ENCODE data around the gene PCBD2.
"Not testable (repeated sequence)": the region's sequence is repeated elsewhere in the genome, so short reads cannot be mapped to it uniquely, and the experiment has no call there.

The PCBD2 gene

GRCh38 chr5:134904610-134905245 lies at the start of gene PCBD2:
Gene PCBD2, plus strand, starts transcription at chr5:134905131. Its CDS starts 9 bp downstream, at chr5:134905140.
- DNase-seq (ENCODE audit: low read depth), result peak; percentile 77

DNA sequence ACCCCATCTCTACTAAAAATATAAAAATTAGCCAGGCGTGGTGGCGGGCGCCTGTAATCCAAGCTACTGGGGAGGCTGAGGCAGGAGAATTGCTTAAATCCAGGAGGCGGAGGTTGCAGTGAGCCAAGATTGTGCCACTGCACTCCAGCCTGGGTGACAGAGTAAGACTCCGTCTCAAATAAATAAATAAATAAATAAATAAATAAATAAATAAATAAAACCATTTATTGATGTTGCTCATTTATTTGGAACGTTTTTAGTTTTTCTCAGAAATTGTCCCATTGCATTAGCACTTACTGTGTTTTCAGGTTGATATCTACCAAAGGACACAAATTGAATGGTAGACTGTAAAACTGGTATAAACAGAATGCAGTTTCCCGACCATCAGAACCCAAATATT lies 48.5 kb upstream of the PCBD2 start:
- DNase-seq (ENCODE audit: low read depth), result not testable (repeated sequence)

- no peak for DNase-seq (ENCODE audit: low read depth)
Observed at GRCh38 chr5:134857401-134857800, 47.5 kb upstream of the PCBD2 start.

DNA sequence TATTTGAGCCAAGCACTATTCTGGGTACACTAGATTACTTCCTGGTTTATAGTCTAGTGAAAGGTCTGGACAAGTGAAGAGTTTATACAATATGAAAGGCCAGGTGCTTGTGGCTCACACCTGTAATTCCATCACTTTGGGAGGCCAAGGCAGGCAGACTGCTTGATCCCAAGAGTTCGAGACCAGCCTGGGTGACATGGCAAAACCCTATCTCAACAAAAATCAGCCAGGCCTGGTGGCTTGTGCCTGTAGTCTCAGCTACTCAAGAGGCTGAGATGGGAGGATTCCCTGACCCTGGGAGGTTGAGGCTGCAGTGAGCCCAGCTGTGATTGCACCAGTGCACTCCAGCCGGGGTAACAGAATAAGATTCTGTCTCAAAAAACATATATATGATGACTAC lies 40.2 kb upstream of the PCBD2 start:
- no peak for DNase-seq (ENCODE audit: low read depth)

DNA sequence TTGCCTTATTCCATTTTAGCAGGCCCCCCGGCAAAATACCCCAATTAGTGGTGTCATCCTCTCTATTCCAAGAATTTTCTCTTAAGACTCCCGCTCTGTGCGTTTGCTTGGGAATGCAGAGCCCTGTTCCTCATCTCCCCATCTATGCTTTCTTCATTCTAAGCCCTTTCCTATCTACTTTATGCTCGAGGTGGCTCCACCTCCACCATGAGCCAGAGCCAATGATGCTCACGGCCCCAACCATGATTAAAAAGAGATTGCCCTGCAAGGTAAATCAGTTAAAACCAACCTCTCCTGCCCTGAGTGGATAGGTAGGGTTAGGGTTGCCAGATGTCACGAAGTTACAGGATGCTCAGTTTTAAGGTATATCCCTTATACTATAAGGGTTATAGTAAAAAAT lies 31.4 kb upstream of the PCBD2 start:
- DNase-seq (ENCODE audit: low read depth), result no peak

DNA sequence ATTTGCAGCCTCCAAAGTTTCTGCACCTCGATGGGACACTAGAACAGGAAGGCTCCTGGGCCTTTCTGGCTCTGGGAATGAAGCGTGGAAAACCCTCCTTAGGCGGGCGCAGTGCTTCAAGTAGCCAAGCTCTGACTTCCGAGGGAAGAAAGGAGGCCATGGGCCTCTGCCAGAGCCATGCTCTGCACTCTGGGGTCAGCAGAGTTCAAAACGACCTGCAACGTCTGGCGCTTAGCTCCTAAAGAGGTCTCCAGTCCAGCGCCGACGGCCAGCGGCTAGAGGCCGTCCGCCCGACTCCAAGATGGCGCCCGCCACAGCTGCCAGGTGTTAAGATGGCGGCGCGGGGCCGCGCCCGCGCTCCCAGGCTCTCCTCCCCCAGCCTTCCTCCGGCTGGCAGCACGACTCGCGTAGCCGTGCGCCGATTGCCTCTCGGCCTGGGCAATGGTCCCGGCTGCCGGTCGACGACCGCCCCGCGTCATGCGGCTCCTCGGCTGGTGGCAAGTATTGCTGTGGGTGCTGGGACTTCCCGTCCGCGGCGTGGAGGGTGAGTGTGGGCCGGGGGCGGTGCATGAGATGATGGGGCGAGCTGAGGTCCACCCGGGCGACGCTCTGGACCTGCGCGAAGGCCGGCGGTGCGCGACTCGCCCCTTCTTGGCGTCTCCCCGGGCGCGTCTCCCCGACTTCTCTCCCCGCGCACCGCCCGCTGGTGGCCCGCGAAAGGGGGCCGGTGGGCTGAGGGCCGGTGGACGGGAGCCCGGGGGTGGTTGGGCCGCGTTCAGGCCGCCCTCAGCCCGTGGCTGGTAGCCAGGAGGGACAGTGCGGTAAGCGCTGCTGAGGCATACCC lies 30.7 kb upstream of the PCBD2 start, which contains the start of gene TXNDC15:
TSS of gene TXNDC15 (plus strand) at position 385 of the 844 bp plus-strand sequence. CDS start at position 442, 57 bp downstream.
- DNase-seq (ENCODE audit: low read depth), result peak; percentile 74

- DNase-seq (ENCODE audit: low read depth), result peak; percentile 76
Observed at GRCh38 chr5:134874831-134875655, 29.9 kb upstream of the PCBD2 start.

DNA sequence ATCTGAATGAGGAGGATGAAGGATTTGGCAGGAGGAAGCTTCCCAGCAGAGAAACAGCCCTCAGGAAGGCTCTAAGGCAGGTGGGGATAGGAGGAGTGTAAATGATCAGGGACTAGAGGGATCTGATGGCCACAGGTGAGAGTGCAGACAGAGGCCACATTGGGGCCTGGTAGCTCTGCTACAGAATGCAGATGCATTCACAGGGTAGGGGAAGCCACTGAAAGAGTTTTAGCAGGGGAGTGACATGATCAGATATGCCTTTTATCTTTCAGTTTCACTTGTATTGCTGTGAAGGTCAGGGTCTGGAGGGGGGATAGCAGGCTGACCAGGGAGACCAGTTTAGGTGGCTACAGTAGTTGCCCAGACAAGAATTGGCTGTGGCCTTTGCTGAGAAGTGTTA lies 27.8 kb upstream of the PCBD2 start:
- no peak for DNase-seq (ENCODE audit: low read depth)

GRCh38 chr5:134878403-134878802 lies 26.5 kb upstream of the PCBD2 start:
- DNase-seq (ENCODE audit: low read depth), result no peak

GRCh38 chr5:134879456-134879855 lies 25.5 kb upstream of the PCBD2 start:
- DNase-seq (ENCODE audit: low read depth), result no peak

DNA sequence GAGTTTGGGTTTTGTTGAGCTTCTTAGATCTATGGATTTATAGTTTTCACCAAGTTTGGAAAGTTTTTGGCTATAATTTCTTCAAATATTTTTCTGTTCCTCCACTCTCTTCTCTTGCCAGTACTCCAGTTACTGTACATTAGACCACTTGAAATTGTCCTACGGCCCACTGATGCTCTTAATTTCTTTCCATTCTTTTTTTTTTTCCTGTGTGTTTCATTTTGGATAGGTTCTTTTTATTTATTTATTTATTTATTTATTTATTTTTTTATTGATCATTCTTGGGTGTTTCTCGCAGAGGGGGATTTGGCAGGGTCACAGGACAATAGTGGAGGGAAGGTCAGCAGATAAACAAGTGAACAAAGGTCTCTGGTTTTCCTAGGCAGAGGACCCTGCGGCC lies 24.0 kb upstream of the PCBD2 start:
- DNase-seq (ENCODE audit: low read depth), result not testable (repeated sequence)

DNA sequence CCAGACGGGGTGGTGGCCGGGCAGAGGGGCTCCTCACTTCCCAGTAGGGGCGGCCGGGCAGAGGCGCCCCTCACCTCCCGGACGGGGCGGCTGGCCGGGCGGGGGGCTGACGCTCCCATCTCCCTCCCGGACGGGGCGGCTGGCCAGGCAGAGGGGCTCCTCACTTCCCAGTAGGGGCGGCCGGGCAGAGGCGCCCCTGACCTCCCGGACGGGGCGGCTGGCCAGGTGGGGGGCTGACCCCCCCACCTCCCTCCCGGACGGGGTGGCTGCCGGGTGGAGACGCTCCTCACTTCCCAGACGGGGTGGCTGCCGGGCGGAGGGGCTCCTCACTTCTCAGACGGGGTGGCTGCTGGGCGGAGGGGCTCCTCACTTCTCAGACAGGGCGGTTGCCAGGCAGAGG lies 23.2 kb upstream of the PCBD2 start:
- not testable (repeated sequence) for DNase-seq (ENCODE audit: low read depth)

GRCh38 chr5:134887593-134888159 lies 17.3 kb upstream of the PCBD2 start:
- DNase-seq (ENCODE audit: low read depth), result no peak

DNA sequence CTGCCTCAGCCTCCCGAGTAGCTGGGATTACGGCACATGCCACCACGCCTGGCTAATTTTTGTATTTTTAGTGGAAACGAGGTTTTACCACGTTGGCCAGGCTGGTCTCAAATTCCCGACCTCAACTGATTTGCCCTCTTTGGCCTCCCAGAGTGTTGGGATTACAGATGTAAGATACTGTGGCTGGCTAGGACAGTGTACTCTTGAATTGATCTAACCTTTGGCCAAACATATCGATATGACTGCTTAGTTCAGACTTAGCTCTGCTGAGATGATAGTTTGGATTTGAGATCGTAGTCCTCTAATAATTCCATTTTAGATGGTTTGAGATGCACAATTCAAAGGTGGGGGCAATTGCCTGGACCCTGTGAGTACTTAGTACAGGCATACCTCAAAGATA lies 15.6 kb upstream of the PCBD2 start:
- no peak for DNase-seq (ENCODE audit: low read depth)

GRCh38 chr5:134891473-134891872 lies 13.5 kb upstream of the PCBD2 start:
- no peak for DNase-seq (ENCODE audit: low read depth)

DNA sequence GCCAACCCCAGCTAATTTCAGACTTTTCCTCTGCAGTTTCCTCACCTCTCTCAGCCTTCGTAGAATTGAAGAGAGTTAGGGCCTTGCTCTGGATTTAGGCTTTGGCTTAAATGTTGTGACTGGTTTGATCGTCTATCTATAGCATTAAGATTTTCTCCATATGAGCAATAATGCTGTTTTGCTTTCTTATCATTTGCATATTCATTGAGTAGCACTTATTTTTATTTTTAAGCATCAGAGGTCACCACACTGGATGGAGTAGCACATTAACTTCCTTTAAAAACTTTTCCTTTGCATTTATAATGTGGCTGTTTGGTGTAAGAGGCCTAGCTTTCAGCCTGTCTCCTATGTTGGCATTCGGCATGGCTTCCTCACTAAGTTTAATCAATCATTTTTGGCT lies 12.6 kb upstream of the PCBD2 start:
- DNase-seq (ENCODE audit: low read depth), result no peak

GRCh38 chr5:134892926-134893325 lies 12.0 kb upstream of the PCBD2 start:
- no peak for DNase-seq (ENCODE audit: low read depth)

- DNase-seq (ENCODE audit: low read depth), result no peak
Observed at GRCh38 chr5:134893748-134894505, 11.0 kb upstream of the PCBD2 start.

- DNase-seq (ENCODE audit: low read depth), result no peak
Observed at GRCh38 chr5:134902071-134902801, 2.7 kb upstream of the PCBD2 start.

GRCh38 chr5:134905246-134905996 lies 490 bp downstream of the PCBD2 start:
- DNase-seq (ENCODE audit: low read depth), result peak; percentile 57

All from stromal cell of bone marrow (primary cell).